ENCODE measurements around the gene DDX55.
A peak's percentile ranks its signal among the peaks of the same experiment; 100 is the strongest.
"Not testable (repeated sequence)": the region's sequence is repeated elsewhere in the genome, so short reads cannot be mapped to it uniquely, and the experiment has no call there.

Gene DDX55, protein sequence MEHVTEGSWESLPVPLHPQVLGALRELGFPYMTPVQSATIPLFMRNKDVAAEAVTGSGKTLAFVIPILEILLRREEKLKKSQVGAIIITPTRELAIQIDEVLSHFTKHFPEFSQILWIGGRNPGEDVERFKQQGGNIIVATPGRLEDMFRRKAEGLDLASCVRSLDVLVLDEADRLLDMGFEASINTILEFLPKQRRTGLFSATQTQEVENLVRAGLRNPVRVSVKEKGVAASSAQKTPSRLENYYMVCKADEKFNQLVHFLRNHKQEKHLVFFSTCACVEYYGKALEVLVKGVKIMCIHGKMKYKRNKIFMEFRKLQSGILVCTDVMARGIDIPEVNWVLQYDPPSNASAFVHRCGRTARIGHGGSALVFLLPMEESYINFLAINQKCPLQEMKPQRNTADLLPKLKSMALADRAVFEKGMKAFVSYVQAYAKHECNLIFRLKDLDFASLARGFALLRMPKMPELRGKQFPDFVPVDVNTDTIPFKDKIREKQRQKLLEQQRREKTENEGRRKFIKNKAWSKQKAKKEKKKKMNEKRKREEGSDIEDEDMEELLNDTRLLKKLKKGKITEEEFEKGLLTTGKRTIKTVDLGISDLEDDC

DNA sequence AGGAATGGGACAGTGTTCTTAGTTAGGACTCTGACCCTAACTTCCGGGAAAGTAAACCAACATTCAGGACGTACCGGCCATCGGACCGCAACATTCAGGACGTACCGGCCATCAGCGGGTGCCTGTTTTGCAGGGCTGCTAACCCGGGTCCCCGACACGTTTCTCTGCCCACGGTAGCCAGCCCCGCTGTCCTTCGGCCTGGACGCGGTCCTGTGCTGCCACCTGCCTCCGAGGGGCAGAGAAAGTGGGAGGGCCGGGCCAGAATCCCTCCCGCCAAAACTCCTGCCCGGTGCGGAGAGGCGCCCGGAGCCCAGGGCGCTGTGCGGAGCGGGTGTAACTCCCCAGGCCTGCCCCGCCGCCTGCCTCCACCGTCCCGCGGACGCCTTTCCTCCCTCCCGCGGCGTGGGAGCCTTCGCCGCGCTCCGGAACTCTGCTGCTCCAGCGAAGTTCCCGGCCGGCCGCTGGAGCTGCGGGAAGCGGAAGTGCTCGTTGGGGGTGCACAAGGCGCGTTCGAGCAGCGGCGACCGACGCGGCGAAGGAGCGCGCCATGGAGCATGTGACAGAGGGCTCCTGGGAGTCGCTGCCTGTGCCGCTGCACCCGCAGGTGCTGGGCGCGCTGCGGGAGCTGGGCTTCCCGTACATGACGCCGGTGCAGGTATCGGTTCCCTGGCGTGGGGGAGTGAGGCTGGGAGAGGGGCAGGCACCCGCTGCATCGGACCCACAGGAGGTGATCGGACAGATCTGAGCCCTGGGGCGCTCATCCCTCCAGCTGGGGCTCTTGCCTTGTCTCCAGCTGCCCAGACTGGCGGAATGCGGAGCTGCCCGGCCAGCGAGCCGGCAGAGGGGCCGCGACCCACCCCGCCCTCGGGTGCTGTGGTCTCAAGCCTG lies at the start of gene DDX55:
Gene DDX55 (plus strand): TSS at position 498 of the 888 bp plus-strand sequence. CDS start 50 bp downstream, at position 548.
- DNase-seq, result peak; percentile 83

DNA sequence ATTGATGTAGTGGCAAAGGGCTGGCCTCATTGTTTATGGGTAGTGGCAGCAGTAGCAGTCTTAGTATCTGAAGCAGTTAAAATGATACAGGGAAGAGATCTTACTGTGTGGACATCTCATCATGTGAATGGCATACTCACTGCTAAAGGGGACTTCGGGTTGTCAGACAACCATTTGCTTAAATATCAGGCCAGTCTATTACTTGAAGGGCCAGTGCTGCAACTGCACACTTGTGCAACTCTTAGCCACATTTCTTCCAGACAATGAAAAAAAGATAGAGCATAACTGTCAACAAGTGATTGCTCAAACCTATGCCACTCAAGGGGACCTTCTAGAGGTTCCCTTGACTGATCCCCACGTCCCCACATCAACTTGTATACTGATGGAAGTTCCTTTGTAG lies 47.8 kb upstream of the DDX55 start:
- DNase-seq, result not testable (repeated sequence)

DNA sequence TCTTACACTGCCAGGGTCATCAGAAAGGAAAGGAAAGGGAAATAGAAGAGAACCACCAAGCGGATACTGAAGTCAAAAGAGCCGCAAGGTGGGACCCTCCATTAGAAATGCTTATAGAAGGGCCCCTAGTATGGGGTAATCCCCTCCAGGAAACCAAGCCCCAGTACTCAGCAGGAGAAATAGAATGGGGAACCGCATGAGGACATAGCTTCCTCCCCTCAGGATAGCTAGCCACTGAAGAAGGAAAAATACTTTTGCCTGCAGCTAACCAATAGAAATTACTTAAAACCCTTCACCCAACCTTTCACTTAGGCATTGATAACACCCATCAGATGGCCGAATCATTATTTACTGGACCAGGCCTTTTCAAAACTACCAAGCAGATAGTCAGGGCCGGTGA lies 47.1 kb upstream of the DDX55 start:
- not testable (repeated sequence) for DNase-seq

DNA sequence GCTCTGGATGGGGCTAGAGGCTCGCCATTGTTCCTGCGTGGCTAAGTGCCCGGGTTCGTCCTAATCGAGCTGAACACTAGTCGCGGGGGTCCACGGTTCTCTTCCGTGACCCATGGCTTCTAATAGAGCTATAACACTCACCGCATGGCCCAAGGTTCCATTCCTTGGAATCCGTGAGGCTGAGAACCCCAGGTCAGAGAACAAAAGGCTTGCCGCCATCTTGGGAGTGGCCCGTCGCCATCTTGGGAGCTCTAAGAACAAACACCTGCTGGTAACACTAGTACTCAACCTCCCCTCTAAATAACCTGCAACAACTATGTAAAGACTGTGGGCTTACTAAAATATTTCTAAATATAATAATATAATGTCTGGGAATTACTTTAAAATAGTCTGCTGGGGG lies 43.4 kb upstream of the DDX55 start:
- not testable (repeated sequence) for DNase-seq

DNA sequence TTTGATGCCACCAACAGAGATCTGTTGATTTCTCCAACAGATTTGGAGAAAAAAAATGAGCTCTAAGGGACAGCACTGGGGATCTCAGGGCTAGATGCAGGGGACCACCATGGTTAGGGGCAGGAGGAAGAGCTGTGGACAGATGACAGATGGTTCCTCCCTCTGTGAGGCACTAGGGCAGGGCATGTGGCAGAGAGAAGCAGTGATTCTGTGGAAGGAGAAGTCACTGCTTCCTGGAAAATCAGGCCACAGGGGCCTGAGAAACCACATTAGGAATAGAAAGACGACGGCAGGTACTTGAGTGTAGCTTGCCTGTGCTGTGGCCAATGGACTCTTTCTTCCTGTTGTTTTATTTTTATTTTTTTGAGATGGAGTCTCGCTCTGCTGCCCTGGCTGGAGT lies 42.4 kb upstream of the DDX55 start:
- DNase-seq, result no peak

DNA sequence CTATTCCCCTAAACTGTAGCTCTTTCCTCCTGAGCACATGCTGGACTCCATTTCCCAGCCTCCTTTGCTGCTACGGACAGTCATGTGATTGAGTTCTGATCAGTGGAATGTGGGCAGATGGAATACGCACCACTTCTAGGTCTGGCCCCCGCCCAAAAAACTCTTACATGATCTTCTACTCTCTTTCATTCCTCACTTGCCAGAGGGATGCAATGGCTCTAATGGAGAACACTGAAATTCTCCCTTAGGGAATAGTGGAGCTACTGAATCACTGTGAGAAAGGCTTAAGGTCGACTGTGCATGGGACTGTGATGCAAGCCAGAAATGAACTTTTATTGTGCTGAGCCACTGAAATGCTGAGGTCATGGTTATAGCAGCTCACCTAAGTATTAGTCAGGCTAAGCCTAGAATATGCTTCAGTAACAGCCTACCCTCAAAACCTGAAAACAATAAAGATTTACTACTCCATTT lies 30.5 kb upstream of the DDX55 start:
- no peak for DNase-seq

DNA sequence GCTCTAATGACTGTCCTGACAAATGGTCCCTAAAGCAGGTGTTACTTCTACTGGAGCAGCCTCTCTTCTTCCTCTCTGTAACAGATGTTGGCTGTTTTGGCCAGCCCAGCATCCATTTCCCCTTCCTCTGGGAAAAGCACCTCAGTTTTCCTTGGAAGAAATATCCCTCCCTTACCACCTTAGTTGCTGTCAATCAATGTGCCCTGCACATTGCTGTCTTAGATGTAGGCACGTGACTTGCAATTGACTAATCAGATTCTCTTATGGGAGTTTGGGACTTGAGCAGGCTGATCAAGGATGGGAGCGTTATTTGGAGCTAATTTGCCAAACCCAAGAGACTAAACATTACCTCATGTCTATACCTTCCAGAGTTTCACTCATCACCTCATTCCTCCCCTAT lies 29.5 kb upstream of the DDX55 start:
- DNase-seq, result no peak

DNA sequence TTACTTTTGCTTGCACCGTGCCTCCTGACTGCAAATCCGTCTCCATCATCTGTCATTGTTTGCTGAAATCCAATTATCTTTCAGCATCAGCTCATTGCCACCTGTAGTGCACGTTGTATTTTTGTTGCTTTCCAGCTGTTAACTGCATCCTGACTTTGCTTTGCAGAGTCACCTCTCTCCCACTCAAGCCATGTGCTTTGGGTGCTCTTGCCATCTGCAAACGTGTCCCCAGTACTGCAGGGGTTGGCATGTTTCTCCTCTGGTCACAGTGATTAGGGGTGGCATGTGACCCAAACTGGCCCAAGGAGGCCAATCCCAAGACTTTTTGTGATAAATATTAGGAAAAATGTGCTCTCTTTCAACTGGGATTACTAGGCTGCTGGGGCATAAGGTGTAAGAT lies 28.0 kb upstream of the DDX55 start:
- DNase-seq, result no peak

DNA sequence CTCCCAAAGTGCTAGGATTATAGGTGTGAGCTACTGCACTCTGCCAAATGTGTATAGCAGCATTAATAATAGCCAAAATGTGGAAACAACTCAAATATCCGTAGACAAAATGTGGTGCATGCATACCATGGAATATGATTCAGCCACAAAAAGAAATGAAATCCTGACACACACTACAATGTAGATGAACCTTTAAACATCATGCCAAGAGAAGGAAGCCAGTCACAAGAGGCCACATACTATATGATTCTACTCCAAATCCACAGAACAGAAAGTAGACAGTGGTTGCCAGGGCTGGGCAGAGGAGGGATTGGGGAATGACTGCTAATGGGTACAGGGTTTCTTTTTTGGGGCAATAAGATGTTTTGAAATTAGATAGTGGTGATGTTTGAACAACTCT lies 25.3 kb upstream of the DDX55 start:
- DNase-seq, result no peak

DNA sequence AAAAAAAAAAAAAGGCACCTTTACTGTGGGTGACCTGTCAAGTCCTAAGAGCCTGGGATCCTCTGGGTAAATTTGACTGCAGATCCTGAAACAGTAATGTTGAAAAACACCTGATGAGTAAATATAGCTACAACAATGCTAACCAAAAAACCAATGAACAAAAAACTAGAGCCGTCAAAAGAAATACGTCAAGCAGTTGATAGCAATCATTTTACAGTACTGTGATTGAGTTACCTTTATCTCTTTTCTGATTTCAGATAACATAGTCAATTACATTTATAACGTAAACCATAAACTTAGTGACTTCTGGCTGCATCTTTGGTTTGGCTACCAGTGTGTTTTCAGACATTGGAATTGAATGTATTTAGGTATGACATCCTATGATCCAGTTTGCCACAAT lies 23.7 kb upstream of the DDX55 start:
- no peak for DNase-seq

DNA sequence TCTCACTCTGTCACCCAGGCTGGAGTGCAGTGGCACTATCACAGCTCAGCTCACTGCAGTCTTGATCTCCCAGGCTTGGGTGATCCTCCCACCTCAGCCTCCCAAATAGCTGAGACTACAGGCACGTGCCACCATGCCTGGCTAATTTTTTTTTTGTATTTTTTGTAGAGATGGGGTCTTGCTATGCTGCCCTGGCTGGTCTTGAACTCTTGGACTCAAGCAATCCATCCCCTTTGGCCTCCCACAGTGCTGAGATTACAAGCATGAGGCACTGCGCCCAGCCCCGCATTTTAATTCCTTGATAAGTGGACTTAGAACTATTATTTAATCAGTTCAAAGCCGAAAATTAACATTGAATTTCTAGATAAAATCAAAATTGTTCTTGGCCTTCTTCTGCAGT lies 23.1 kb upstream of the DDX55 start:
- not testable (repeated sequence) for DNase-seq

DNA sequence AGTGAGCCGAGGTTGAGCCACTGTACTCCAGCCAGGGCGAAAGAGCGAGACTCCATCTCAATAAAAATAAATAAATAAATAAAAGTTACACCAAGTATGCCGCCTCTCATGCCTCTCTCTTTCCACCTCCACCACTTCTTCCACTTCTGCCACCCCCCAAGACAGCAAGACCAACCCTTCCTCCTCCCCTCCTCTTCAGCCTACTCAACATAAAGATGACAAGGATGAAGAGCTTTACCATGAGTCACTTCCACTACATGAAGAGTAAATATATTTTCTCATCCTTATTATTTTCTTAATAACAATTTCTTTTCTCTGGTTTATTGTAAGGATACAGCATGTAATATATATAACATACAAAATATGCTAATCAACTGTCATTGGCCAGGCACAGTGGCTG lies 21.1 kb upstream of the DDX55 start:
- DNase-seq, result no peak

DNA sequence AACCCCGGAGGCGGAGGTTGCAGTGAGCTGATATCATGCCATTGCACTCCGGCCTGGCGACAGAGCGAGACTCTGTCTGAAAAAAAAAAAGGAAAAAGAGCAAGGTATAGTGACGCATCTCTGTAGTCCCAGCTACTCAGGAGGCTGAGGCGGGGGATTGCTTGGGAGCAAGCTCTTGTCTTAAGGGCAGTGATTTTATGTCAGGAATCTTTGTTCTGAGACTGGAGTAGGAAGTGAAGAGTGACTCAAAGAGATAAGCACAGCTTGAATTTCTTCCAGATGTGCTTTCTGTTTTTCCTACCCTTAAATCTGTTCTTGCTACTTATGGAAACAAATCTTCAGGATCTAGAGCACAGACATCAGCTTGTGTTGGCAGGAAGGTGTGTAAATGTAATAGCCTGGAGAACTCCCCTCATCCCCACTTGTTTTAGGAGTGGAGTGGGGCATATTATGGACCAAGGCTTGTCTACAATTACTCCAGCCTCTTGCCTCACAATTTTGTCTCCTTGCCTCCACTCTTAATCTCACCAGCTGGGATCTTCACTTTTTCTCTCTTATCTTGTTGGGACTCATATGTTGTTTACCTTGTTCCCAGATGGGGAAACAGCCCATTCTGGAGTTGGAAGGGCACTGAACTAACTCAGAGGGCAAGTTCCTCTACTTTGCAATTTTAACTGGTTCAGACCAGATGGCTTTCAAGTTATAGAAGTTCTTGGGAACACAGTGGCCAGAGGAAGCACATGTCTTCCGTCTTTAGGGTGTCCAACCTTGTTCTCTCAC lies 10.0 kb upstream of the DDX55 start:
- no peak for DNase-seq

DNA sequence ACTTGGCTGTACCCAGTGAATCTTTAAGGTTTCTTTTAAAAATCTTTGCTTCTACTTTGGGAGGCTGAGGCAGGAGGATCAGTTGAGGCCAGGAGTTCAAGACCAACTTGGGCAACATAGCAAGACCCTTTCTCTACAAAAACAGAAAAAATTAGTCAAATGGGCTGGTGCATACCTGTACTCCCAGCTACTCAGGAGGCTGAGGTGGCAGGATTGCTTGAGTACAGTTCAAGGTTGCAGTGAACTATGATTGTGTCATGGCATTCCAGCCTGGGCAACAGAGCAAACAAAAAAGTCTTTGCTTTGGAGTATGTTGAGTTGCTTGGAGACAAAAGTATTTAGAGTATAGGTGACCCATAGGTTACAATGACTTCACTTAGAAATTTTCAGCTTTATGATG lies 6.2 kb upstream of the DDX55 start:
- no peak for DNase-seq

DNA sequence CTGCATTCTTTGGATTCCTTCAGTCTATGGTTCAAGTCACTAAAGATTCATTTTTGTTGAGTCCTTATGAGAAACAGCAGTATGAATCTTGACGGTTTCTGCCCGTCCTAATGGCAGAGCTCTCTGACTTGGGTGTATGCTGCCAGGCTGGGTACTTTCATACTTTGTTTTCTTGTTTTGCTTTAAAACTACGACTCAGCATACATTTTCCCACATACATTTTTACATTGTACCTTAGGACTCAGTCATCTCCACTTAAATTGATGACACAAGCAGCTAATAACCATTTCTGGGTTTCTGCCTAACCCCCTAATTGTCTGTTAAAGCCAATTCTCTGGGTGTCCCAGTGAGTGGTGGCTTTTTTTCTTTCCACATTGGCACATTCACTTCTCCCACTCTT lies 4.8 kb upstream of the DDX55 start:
- DNase-seq, result no peak

DNA sequence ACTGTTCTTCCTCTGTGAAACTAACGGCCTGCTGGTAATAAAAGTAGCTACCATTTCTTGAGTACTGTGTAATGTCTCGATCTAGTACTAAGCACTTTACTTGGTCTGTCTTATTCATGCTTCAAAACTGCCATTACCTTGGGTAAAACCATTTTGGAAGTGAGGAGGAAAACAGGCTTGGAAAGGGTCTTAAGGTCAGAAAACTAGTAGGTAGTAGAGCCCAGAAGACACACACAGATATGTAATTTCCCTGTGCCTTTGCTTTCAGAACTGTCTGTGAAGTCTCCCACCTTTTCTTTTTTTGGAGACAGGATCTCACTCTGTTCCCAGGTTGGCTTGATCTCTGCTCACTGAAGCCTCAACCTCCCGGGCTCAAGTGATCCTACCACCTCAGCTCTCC lies 3.4 kb upstream of the DDX55 start:
- DNase-seq, result no peak

DNA sequence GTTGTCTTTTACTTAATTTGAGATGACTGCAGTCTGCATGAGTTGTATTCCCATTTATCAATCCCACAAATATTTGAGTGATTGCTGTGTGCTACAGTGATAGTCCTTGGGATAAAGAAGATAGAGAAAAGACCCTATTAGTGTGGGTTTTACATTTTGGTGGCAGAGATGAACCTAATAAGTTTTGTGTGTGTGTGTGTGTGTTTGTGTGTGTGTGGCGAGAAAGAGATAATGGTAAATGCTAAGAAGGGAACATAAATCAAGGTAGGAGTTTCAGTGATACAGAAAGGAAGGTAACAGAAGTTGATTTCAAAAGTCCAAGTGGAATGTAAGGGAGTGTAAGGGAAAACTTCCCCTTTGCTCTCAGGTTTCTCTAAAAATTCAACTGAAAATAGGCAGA lies 2.6 kb upstream of the DDX55 start:
- no peak for DNase-seq

DNA sequence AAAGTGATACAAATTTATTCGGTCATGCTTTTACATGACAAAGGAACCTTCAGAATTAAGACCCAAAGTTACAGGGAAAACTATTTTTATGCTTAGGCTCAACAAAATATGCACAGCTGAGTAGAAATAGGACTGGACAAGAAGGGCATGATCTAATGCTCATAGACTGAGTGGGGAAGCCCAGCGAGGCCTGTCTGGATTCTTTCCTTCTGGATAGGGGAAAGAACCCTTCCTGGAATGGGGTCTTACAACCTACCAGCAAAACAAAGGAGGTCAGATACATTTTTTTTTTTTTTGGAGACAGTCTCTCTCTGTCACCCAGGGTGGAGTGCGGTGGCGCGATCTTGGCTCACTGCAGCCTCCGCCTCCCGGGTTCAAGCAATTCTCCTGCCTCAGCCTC lies 2.2 kb upstream of the DDX55 start:
- DNase-seq, result no peak

DNA sequence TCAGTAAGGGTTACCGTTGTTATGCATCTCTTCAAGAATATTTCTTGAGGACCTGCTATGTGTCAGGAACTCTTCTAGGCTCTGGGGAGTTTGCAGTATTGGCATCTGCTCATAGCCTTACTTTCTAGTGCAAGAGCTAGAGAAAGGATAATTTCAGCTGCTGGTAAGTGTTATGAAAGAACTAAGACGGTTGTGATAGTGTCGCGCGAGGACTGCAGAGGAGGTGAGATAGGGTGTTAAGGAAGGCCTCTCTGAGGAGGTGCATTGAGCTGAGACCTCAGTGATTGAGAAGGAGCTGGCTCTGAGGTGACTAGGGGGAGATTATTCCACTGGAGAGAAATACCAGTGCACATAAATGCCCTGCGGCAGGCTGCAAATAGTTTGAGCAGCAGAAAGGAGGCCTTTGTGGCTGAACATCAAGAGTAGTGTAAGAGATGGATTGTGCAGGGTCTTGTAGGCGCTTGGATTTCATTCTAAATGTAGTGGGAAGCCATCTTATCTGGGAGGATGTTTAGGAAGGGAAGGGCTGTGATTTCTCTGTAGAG lies 824 bp downstream of the DDX55 start:
- no peak for DNase-seq

DNA sequence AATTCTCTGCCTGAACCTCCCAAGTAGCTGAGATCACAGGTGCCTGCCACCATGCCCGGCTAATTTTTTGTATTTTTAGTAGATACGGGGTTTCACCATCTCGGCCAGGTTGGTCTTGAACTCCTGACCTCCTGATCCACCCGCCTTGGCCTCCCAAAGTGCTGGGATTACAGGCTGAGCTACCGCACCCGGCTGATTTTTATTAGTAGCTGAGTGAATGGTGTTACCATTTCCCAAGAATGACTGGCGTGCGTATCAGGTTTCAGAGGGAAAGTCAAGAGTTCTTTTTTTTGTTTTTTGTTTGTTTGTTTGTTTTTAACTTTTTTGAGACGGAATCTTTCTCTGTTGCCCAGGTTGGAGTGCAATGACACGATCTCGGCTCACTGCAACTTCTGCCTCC lies 1.6 kb downstream of the DDX55 start:
- not testable (repeated sequence) for DNase-seq

DNA sequence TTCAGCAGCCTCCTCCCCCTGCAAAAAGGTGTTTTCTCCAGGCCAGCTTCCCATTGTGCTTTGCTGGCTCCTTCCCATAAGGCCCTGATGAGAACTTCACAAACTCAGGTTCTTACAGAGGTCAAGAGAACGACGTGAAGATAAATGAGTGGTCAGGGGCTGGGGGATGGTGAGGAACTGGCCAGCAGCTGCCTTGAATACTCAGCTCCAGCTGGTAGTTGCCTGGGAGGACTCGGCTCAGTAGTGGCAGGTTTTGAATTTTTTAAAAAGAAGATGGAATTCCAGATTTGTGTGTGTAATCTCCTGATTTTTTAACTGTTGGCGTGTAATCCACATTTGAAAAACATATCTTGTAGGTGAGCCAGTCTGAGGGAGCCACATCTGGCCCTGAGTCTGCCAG lies 5.9 kb downstream of the DDX55 start:
- DNase-seq, result no peak

DNA sequence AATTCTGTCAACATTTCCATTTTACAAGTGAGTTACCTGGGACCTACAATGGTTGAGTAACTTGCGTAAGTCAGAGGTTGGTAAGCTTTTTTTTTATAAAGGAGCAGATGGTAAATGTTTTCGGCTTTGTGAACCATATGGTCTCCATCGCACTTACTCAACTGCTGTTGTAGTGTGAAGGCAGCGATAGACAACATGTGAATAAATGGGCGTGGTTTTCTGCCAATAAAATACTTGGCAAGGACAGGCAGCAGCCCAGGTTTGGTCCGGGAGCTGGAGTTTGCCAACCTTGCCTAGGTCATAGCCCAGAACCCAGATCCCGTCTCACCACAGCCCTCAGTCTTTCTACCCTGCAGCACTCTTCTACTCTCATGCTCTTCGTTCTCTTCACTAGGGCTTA lies 6.3 kb downstream of the DDX55 start:
- no peak for DNase-seq

DNA sequence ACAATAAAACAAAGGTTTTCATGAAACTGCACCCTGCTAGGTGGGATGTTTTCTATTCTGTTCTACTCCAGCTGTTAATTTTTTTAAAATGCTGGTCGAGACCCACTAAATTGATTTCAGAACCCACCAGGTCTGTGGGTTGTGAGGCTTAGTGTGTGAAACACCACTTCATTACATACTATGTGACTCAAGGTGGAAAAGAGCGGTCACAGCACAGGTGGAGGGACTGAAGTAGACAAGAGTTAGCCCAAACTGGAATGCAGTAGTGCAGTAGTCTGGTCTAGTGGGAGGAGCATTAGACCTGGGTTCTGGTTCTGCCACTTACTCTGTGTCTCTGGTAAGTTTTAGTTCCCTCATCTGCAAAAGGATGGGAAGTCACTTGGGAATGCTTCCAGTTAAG lies 12.2 kb downstream of the DDX55 start:
- DNase-seq, result no peak
